WTC11 (cell line): Measurements from ENCODE around the gene PDRG1. TPM values are rescaled to one million over a fixed set of nuclear protein-coding genes. Genes with fewer than 3 reads are reported as not detected.
A peak's percentile ranks its signal among the peaks of the same experiment; 100 is the strongest.

ENCODE experiments used
- ATAC-seq: fragments of 200-7000 bp; cut with Tn5 transposase; 2 replicates; pipeline ENCODE4 v1.10.0; 2021; ENCODE audit warnings: mild to moderate bottlenecking, moderate library complexity
- CTCF ChIA-PET: fragments of 300-600 bp; sonication (Branson Sonifier 250); formaldehyde crosslinking; loops from one replicate; lab custom pipeline; 2021; ENCODE audit warnings: antibody characterized with exemption; lab: Charles Lee
- POLR2A ChIA-PET: fragments of 350-600 bp; sonication (Branson Sonifier 250); formaldehyde crosslinking; loops from one replicate; lab custom pipeline; 2021; ENCODE audit warnings: antibody characterized with exemption; lab: Charles Lee
- DNase-seq: peaks from one replicate; pipeline ENCODE4 v3.0.0; 2021; ENCODE audit warnings: low spot score
- H3K27ac Mint-ChIP-seq: 2 replicates; pipeline ENCODE4 v1.8.0; 2021; ENCODE audit warnings: mixed read lengths
- H3K27me3 Mint-ChIP-seq: 2 replicates; pipeline ENCODE4 v1.8.0; 2021; ENCODE audit warnings: low read depth, mild to moderate bottlenecking, moderate library complexity, mixed read lengths
- H3K36me3 Mint-ChIP-seq: 2 replicates; pipeline ENCODE4 v1.8.0; 2021; ENCODE audit warnings: mixed read lengths
- H3K4me1 Mint-ChIP-seq: 2 replicates; pipeline ENCODE4 v1.8.0; 2022; ENCODE audit warnings: mixed read lengths
- H3K4me3 Mint-ChIP-seq: 2 replicates; pipeline ENCODE4 v1.8.0; 2021; ENCODE audit warnings: mild to moderate bottlenecking, moderate library complexity, mixed read lengths
- H3K9me3 Mint-ChIP-seq: 2 replicates; pipeline ENCODE4 v1.8.0; 2021; ENCODE audit warnings: mixed read lengths
- AR ChIP-seq: fragments of 250-450 bp; sonication (Bioruptor Pico); IDR thresholded peaks from 2 replicates; pipeline ENCODE4 v1.9.0; 2021; ENCODE audit warnings: mild to moderate bottlenecking
- ATF1 ChIP-seq: sonication (generic); formaldehyde crosslinking; IDR thresholded peaks from 2 replicates; pipeline ENCODE4 v1.8.1; 2023; ENCODE audit warnings: mild to moderate bottlenecking, moderate library complexity, missing genetic modification reagents
- CBFB ChIP-seq: sonication (generic); formaldehyde crosslinking; IDR thresholded peaks from 2 replicates; pipeline ENCODE4 v1.8.1; 2022; ENCODE audit warnings: mild to moderate bottlenecking, low read depth, missing genetic modification reagents
- ETV6 ChIP-seq: sonication (generic); formaldehyde crosslinking; IDR thresholded peaks from 2 replicates; pipeline ENCODE4 v1.8.1; 2022; ENCODE audit warnings: mild to moderate bottlenecking, missing genetic modification reagents
- FOXK1 ChIP-seq: sonication (generic); formaldehyde crosslinking; IDR thresholded peaks from 2 replicates; pipeline ENCODE4 v1.8.0; 2022; ENCODE audit warnings: mild to moderate bottlenecking, moderate library complexity, missing genetic modification reagents
- FOXP1 ChIP-seq: sonication (generic); formaldehyde crosslinking; IDR thresholded peaks from 2 replicates; pipeline ENCODE4 v1.8.0; 2022; ENCODE audit warnings: missing genetic modification reagents, mild to moderate bottlenecking, moderate library complexity, borderline replicate concordance
- HMGA2 ChIP-seq: fragments of 250-450 bp; sonication (Bioruptor Pico); IDR thresholded peaks from 2 replicates; pipeline ENCODE4 v1.4.0; 2021; ENCODE audit warnings: mild to moderate bottlenecking, moderate library complexity
- IRF2 ChIP-seq: sonication (generic); formaldehyde crosslinking; IDR thresholded peaks from 2 replicates; pipeline ENCODE4 v1.8.0; 2022; ENCODE audit warnings: low read depth, missing genetic modification reagents, borderline replicate concordance
- OVOL2 ChIP-seq: fragments of 250-450 bp; sonication (Bioruptor Pico); IDR thresholded peaks from 2 replicates; pipeline ENCODE4 v1.9.0; 2021; ENCODE audit warnings: mild to moderate bottlenecking, borderline replicate concordance
- PRRX2 ChIP-seq: fragments of 250-450 bp; sonication (Bioruptor Pico); IDR thresholded peaks from 2 replicates; pipeline ENCODE4 v1.8.0; 2021; ENCODE audit warnings: mild to moderate bottlenecking
- SOX15 ChIP-seq: fragments of 250-450 bp; sonication (Bioruptor Pico); IDR thresholded peaks from 2 replicates; pipeline ENCODE4 v1.9.0; 2021; ENCODE audit warnings: mild to moderate bottlenecking
- TCF7 ChIP-seq: sonication (generic); formaldehyde crosslinking; IDR thresholded peaks from 2 replicates; pipeline ENCODE4 v1.8.0; 2022; ENCODE audit warnings: mild to moderate bottlenecking, low read depth, missing genetic modification reagents, moderate library complexity
- TEAD4 ChIP-seq: sonication (generic); formaldehyde crosslinking; IDR thresholded peaks from 2 replicates; pipeline ENCODE4 v1.8.0; 2022; ENCODE audit warnings: mild to moderate bottlenecking, missing genetic modification reagents
- ZNF138 ChIP-seq: sonication (generic); formaldehyde crosslinking; conservative IDR thresholded peaks from 2 replicates; pipeline ENCODE4 v1.8.1; 2022; ENCODE audit warnings: mild to moderate bottlenecking, moderate library complexity, missing genetic modification reagents
- ZNF281 ChIP-seq: sonication (generic); formaldehyde crosslinking; IDR thresholded peaks from 2 replicates; pipeline ENCODE4 v1.8.0; 2023; ENCODE audit warnings: mild to moderate bottlenecking, missing genetic modification reagents
- ZNF317 ChIP-seq: sonication (generic); formaldehyde crosslinking; IDR thresholded peaks from 2 replicates; pipeline ENCODE4 v1.8.1; 2023; ENCODE audit warnings: low read depth, mild to moderate bottlenecking, moderate library complexity, missing genetic modification reagents, borderline replicate concordance
- ZSCAN18 ChIP-seq: fragments of 250-450 bp; sonication (Bioruptor Pico); IDR thresholded peaks from 2 replicates; pipeline ENCODE4 v2.1.2; 2022; ENCODE audit warnings: mild to moderate bottlenecking, moderate library complexity
- total RNA-seq: library from RNA; stranded (reverse); gene quantifications from 3 replicates; pipeline ENCODE4 v1.2.3, GENCODE V29; 2021

PDRG1 gene
- total RNA-seq, 1 experiment from 2014 or later, result 16.0 TPM

GRCh38 chr20:31984981-31985471, 33.2 kb upstream of the PDRG1 start:
- no peak for ATAC-seq

GRCh38 chr20:31981784-31982183, 29.9 kb upstream of the PDRG1 start:
- POLR2A ChIA-PET, result no interaction called here
- CTCF ChIA-PET, result no interaction called here
- Mint-ChIP-seq H3K9me3 (no peaks in the 10 kb centered on the region), H3K27me3 (no peaks in the 10 kb centered on the region), H3K4me3 (no peak overlapping the region), H3K27ac (peak overlapping the region; percentile 54; the same call in 1 of the 2 replicates), H3K36me3 (no peaks in the 10 kb centered on the region), H3K4me1 (peaks cover 2% of the 10 kb centered on the region)
- ATAC-seq (no peak), DNase-seq (no peak)
- TF ChIP-seq ETV6, result no peak
- no peak for TF ChIP-seq TCF7 (CRISPR knock-in tag)
- TF ChIP-seq ZNF138, result no peak
- TF ChIP-seq AR (CRISPR knock-in tag), result no peak
- TF ChIP-seq FOXK1 (CRISPR knock-in tag), result no peak
- no peak for TF ChIP-seq OVOL2 (CRISPR knock-in tag)
- no peak for TF ChIP-seq PRRX2 (CRISPR knock-in tag)
- TF ChIP-seq TEAD4 (CRISPR knock-in tag), result no peak
- no peak for TF ChIP-seq ZNF317 (CRISPR knock-in tag)
- TF ChIP-seq CBFB (CRISPR knock-in tag), result no peak

More at GRCh38 chr20:31984981-31985471, 33.2 kb upstream of the PDRG1 start:
- Mint-ChIP-seq H3K9me3 (no peaks in the 10 kb centered on the region), H3K27ac (no peak overlapping the region), H3K4me1 (no peaks in the 10 kb centered on the region), H3K27me3 (no peaks in the 10 kb centered on the region), H3K36me3 (no peaks in the 10 kb centered on the region), H3K4me3 (no peak overlapping the region)
- ChIA-PET CTCF (interaction anchor here (0.8 to 1.3 kb wide), 6 partner anchors 10 to 261 kb away, joined by 3 to 4 read pairs (median 3); partner anchors contain the start of gene PDRG1), POLR2A (interaction anchor here (0.8 kb wide), 1 partner anchor 9 kb away, joined by 3 read pairs; no protein-coding TSS in a partner anchor)
- TF ChIP-seq ZNF281 (CRISPR knock-in tag), result no peak
- no peak for TF ChIP-seq PRRX2 (CRISPR knock-in tag)
- TF ChIP-seq HMGA2 (CRISPR knock-in tag), result no peak
- no peak for TF ChIP-seq TEAD4 (CRISPR knock-in tag)
- TF ChIP-seq FOXP1 (CRISPR knock-in tag), result no peak
- no peak for TF ChIP-seq ATF1 (CRISPR knock-in tag)
- no peak for TF ChIP-seq SOX15 (CRISPR knock-in tag)
- no peak for TF ChIP-seq IRF2
- no peak for TF ChIP-seq AR (CRISPR knock-in tag)
- no peak for TF ChIP-seq ZSCAN18 (CRISPR knock-in tag)
- DNase-seq, result no peak
